ENCODE data around the gene GPC6. TPM values are rescaled to one million over a fixed set of nuclear protein-coding genes. Genes with fewer than 3 reads are reported as not detected.

The GPC6 gene
- polyA plus RNA-seq, 1 donor (not counting 4 experiments of a cell fraction or from before 2014, with no cell fraction given): 0.42 TPM

DNA sequence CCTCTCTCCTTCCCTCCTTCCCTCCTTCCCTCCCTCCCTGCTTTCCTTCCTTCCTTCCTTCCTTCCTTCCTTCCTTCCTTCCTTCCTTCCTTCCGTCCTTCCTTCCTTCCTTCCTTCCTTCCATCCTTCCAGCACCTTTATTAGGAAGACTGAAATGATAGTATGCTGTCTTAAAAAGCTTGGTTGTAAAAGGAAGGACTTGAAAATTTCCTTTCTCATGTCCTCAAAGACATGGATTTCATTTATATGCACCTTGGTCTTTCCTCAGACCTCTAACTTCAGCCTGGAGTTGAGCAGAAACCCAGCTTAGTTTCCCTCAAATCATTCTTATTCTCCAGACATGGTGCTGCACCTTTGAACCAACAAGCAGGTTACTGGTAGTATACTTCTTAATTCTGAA lies 141.7 kb downstream of the GPC6 start:
- no peak overlapping the region for H2AFZ ChIP-seq (ENCODE audit: control insufficient read depth, low read length)
- FAIRE-seq (no peak), DNase-seq (ENCODE audit: low read depth, low spot score) (no peak)
- no peaks in the 10 kb centered on the region for H3K27me3 ChIP-seq (ENCODE audit: control insufficient read depth, extremely low read depth, insufficient read depth, low read length)
- H3K27ac ChIP-seq (ENCODE audit: control insufficient read depth, insufficient read depth, low read length): no peak overlapping the region
- H4K20me1 ChIP-seq (ENCODE audit: control insufficient read depth, extremely low read depth, insufficient read depth, low read length): no peaks in the 10 kb centered on the region
- H3K9me1 ChIP-seq (ENCODE audit: control insufficient read depth, extremely low read depth, insufficient read depth, low read length): no peaks in the 10 kb centered on the region
- no peak overlapping the region for H3K9ac ChIP-seq (ENCODE audit: control insufficient read depth, extremely low read depth, insufficient read depth, low read length)
- TF ChIP-seq EZH2 (IDR thresholded peaks at IDR 0.05; ENCODE audit: low read length) (no peak), CTCF (optimal IDR thresholded peaks at IDR 0.05 in 1 of 3, IDR thresholded peaks at IDR 0.05 in 1 of 3, conservative IDR thresholded peaks at IDR 0.05 in 1 of 3; ENCODE audit: extremely low read depth in 1 of 3, insufficient read depth in 2 of 3, low read length in 3 of 3) (no peak)
- no peaks in the 10 kb centered on the region for H3K79me2 ChIP-seq (ENCODE audit: control insufficient read depth, insufficient read depth, low read length)
- H3K36me3 ChIP-seq (ENCODE audit: control insufficient read depth in 2 of 2, extremely low read depth in 1 of 2, insufficient read depth in 2 of 2, low read length in 2 of 2): no peaks in the 10 kb centered on the region
- no peaks in the 10 kb centered on the region for H3K9me3 ChIP-seq (ENCODE audit: control insufficient read depth, low read depth, low read length)
- no peak overlapping the region for H3K4me2 ChIP-seq (ENCODE audit: control insufficient read depth, extremely low read depth, insufficient read depth, low read depth, low read length)
- dilution Hi-C loops (cut with MboI; ENCODE audit: extremely low pct_ligation_motif_present, low sequenced_read_pairs): no loop called here
- no peak overlapping the region for H3K4me3 ChIP-seq (ENCODE audit: control insufficient read depth in 2 of 3, extremely low read depth in 1 of 3, insufficient read depth in 2 of 3, low read depth in 1 of 3, low read length in 3 of 3)
- no peaks in the 10 kb centered on the region for H3K4me1 ChIP-seq (ENCODE audit: control insufficient read depth, extremely low read depth, insufficient read depth, low read length)

- Histone ChIP-seq H3K9me1 (ENCODE audit: control insufficient read depth, extremely low read depth, insufficient read depth, low read length) (no peaks in the 10 kb centered on the region), H3K27ac (ENCODE audit: control insufficient read depth, insufficient read depth, low read length) (no peak overlapping the region), H3K9ac (ENCODE audit: control insufficient read depth, extremely low read depth, insufficient read depth, low read length) (no peak overlapping the region), H3K4me1 (ENCODE audit: control insufficient read depth, extremely low read depth, insufficient read depth, low read length) (no peaks in the 10 kb centered on the region), H3K4me2 (ENCODE audit: control insufficient read depth, extremely low read depth, insufficient read depth, low read depth, low read length) (no peak overlapping the region), H3K9me3 (ENCODE audit: control insufficient read depth, low read depth, low read length) (no peaks in the 10 kb centered on the region), H3K79me2 (ENCODE audit: control insufficient read depth, insufficient read depth, low read length) (no peaks in the 10 kb centered on the region), H3K27me3 (ENCODE audit: control insufficient read depth, extremely low read depth, insufficient read depth, low read length) (no peaks in the 10 kb centered on the region), H2AFZ (ENCODE audit: control insufficient read depth, low read length) (no peak overlapping the region), H3K36me3 (ENCODE audit: control insufficient read depth in 2 of 2, extremely low read depth in 1 of 2, insufficient read depth in 2 of 2, low read length in 2 of 2) (no peaks in the 10 kb centered on the region), H4K20me1 (ENCODE audit: control insufficient read depth, extremely low read depth, insufficient read depth, low read length) (no peaks in the 10 kb centered on the region), H3K4me3 (ENCODE audit: control insufficient read depth in 2 of 3, extremely low read depth in 1 of 3, insufficient read depth in 2 of 3, low read depth in 1 of 3, low read length in 3 of 3) (no peak overlapping the region)
- DNase-seq (ENCODE audit: low read depth, low spot score) (no peak), FAIRE-seq (no peak)
- dilution Hi-C loops (cut with MboI; ENCODE audit: extremely low pct_ligation_motif_present, low sequenced_read_pairs): no loop called here
- TF ChIP-seq CTCF (optimal IDR thresholded peaks at IDR 0.05 in 1 of 3, IDR thresholded peaks at IDR 0.05 in 1 of 3, conservative IDR thresholded peaks at IDR 0.05 in 1 of 3; ENCODE audit: extremely low read depth in 1 of 3, insufficient read depth in 2 of 3, low read length in 3 of 3): no peak
- TF ChIP-seq EZH2 (IDR thresholded peaks at IDR 0.05; ENCODE audit: low read length): no peak
These were observed 142.1 kb downstream of the GPC6 start for GRCh38 chr13:93368718-93369117.

Measured in keratinocyte (primary cell).